Measurements from ENCODE around the gene ERBB2.

The ERBB2 gene

GRCh38 chr17:39653662-39654331 lies 46.1 kb upstream of the ERBB2 start:
- no peaks in the 10 kb centered on the region for H3K9me3 Mint-ChIP-seq
- peak; percentile 62 to 66 (median 66) for TF ChIP-seq CTCF (IDR thresholded peaks at IDR 0.05; ENCODE audit: unreplicated experiment in 3 of 3)
- H3K4me1 Mint-ChIP-seq = peaks cover 34% of the 10 kb centered on the region
- H3K4me3 Mint-ChIP-seq = no peak overlapping the region
- H3K27ac Mint-ChIP-seq = peak overlapping the region in 1 of 3 experiments; percentile 77
- no peaks in the 10 kb centered on the region for H3K27me3 Mint-ChIP-seq (ENCODE audit: low read depth)
- H3K36me3 Mint-ChIP-seq (ENCODE audit: low read depth) = peaks cover 15% of the 10 kb centered on the region

GRCh38 chr17:39655105-39655504 lies 44.8 kb upstream of the ERBB2 start:
- Mint-ChIP-seq H3K9me3 (no peaks in the 10 kb centered on the region), H3K27me3 (ENCODE audit: low read depth) (no peaks in the 10 kb centered on the region), H3K4me1 (peaks cover 27% of the 10 kb centered on the region), H3K27ac (no peak overlapping the region), H3K4me3 (no peak overlapping the region), H3K36me3 (ENCODE audit: low read depth) (peaks cover 10% of the 10 kb centered on the region)
- no peak for TF ChIP-seq CTCF (IDR thresholded peaks at IDR 0.05; ENCODE audit: unreplicated experiment in 3 of 3)

- Mint-ChIP-seq H3K27me3 (ENCODE audit: low read depth) (no peaks in the 10 kb centered on the region), H3K27ac (no peak overlapping the region), H3K4me1 (peaks cover 24% of the 10 kb centered on the region), H3K4me3 (no peak overlapping the region), H3K9me3 (no peaks in the 10 kb centered on the region), H3K36me3 (ENCODE audit: low read depth) (peaks cover 18% of the 10 kb centered on the region)
- no peak for TF ChIP-seq CTCF (IDR thresholded peaks at IDR 0.05; ENCODE audit: unreplicated experiment in 3 of 3)
These were observed 41.5 kb upstream of the ERBB2 start for GRCh38 chr17:39658346-39658745.

GRCh38 chr17:39658760-39659159 lies 41.1 kb upstream of the ERBB2 start:
- H3K4me3 Mint-ChIP-seq = no peak overlapping the region
- no peak overlapping the region for H3K27ac Mint-ChIP-seq
- H3K9me3 Mint-ChIP-seq = no peaks in the 10 kb centered on the region
- H3K36me3 Mint-ChIP-seq (ENCODE audit: low read depth) = peaks cover 18% of the 10 kb centered on the region
- peaks cover 21% of the 10 kb centered on the region for H3K4me1 Mint-ChIP-seq
- no peak for TF ChIP-seq CTCF (IDR thresholded peaks at IDR 0.05; ENCODE audit: unreplicated experiment in 3 of 3)
- no peaks in the 10 kb centered on the region for H3K27me3 Mint-ChIP-seq (ENCODE audit: low read depth)

GRCh38 chr17:39659279-39660010 lies 40.4 kb upstream of the ERBB2 start:
- peaks cover 16% of the 10 kb centered on the region for H3K4me1 Mint-ChIP-seq

More at GRCh38 chr17:39659279-39660010, 40.4 kb upstream of the ERBB2 start:
- TF ChIP-seq CTCF (IDR thresholded peaks at IDR 0.05; ENCODE audit: unreplicated experiment in 3 of 3) = no peak
- Mint-ChIP-seq H3K9me3 (no peaks in the 10 kb centered on the region), H3K4me3 (no peak overlapping the region), H3K27me3 (ENCODE audit: low read depth) (peaks cover 4% of the 10 kb centered on the region), H3K27ac (no peak overlapping the region), H3K36me3 (ENCODE audit: low read depth) (peaks cover 18% of the 10 kb centered on the region)
